Anterior cingulate cortex (tissue), 58 donors: ENCODE results near the gene UVSSA.
"Not testable (repeated sequence)": the region's sequence is repeated elsewhere in the genome, so short reads cannot be mapped to it uniquely, and the experiment has no call there.

Source experiments
- DNase-seq, 58 donors: peaks; one replicate each; lab custom pipeline; 2025; lab: John Stamatoyannopoulos, UW

The UVSSA gene

GRCh38 chr4:1315836-1316536 is 31.0 kb upstream of the UVSSA start:
- DNase-seq: no peak

GRCh38 chr4:1316537-1317168 is 30.4 kb upstream of the UVSSA start:
- DNase-seq: no peak

- DNase-seq: no peak
Observed at GRCh38 chr4:1317177-1318045, 29.6 kb upstream of the UVSSA start.

GRCh38 chr4:1318046-1318375 is 29.0 kb upstream of the UVSSA start:
- no peak for DNase-seq

GRCh38 chr4:1318488-1319213 is 28.4 kb upstream of the UVSSA start:
- DNase-seq: no peak

GRCh38 chr4:1321486-1321885 is 25.5 kb upstream of the UVSSA start:
- no peak for DNase-seq

GRCh38 chr4:1321946-1322650 is 24.9 kb upstream of the UVSSA start:
- DNase-seq: no peak

GRCh38 chr4:1323280-1323634 is 23.8 kb upstream of the UVSSA start:
- DNase-seq: no peak

GRCh38 chr4:1323635-1324442 is 23.2 kb upstream of the UVSSA start:
- DNase-seq: no peak

GRCh38 chr4:1324443-1325175 is 22.4 kb upstream of the UVSSA start:
- DNase-seq: not testable (repeated sequence)

- DNase-seq: no peak
Observed at GRCh38 chr4:1325176-1325480, 21.9 kb upstream of the UVSSA start.

GRCh38 chr4:1325681-1326635 is 21.1 kb upstream of the UVSSA start:
- no peak for DNase-seq

GRCh38 chr4:1326751-1327525 is 20.1 kb upstream of the UVSSA start:
- no peak for DNase-seq

- no peak for DNase-seq
Observed at GRCh38 chr4:1327526-1328266, 19.3 kb upstream of the UVSSA start.

- DNase-seq: no peak
Observed at GRCh38 chr4:1328267-1329155, 18.5 kb upstream of the UVSSA start.
